Breast epithelium (tissue), 3 donors: Measurements from ENCODE around the gene AGAP1.

Experiments
- CTCF ChIP-seq, 3 donors: fragments of 450-650 bp; IDR thresholded peaks; one replicate each; pipeline ENCODE4 v1.5.1; 2016 to 2017; ENCODE audit warnings: antibody characterized with exemption in 3 of 3, mild to moderate bottlenecking in 3 of 3, moderate library complexity in 3 of 3
- POLR2A ChIP-seq: fragments of 450-650 bp; IDR thresholded peaks from one replicate; pipeline ENCODE4 v1.6.1; 2016; ENCODE audit warnings: antibody characterized with exemption, mild to moderate bottlenecking, moderate library complexity

GRCh38 chr2:235937526-235937925, 443.7 kb downstream of the AGAP1 start:
- TF ChIP-seq CTCF (IDR thresholded peaks at IDR 0.05) (no peak), POLR2A (no peak)
